HG03565 (cell line): ENCODE results near the gene STRN4.
"Not testable (repeated sequence)": the region's sequence is repeated elsewhere in the genome, so short reads cannot be mapped to it uniquely, and the experiment has no call there.

Experiments
- ATAC-seq: cut with Tn5 transposase; IDR thresholded peaks from one replicate; pipeline ENCODE4 v1.9.1; 2021; ENCODE audit warnings: mild to moderate bottlenecking, moderate library complexity; ENCODE audit not compliant: unreplicated experiment

The STRN4 gene

GRCh38 chr19:46775642-46776258 lies 29.5 kb upstream of the STRN4 start:
- no peak for ATAC-seq

- no peak for ATAC-seq
Observed at GRCh38 chr19:46773018-46773399, 26.8 kb upstream of the STRN4 start.

DNA sequence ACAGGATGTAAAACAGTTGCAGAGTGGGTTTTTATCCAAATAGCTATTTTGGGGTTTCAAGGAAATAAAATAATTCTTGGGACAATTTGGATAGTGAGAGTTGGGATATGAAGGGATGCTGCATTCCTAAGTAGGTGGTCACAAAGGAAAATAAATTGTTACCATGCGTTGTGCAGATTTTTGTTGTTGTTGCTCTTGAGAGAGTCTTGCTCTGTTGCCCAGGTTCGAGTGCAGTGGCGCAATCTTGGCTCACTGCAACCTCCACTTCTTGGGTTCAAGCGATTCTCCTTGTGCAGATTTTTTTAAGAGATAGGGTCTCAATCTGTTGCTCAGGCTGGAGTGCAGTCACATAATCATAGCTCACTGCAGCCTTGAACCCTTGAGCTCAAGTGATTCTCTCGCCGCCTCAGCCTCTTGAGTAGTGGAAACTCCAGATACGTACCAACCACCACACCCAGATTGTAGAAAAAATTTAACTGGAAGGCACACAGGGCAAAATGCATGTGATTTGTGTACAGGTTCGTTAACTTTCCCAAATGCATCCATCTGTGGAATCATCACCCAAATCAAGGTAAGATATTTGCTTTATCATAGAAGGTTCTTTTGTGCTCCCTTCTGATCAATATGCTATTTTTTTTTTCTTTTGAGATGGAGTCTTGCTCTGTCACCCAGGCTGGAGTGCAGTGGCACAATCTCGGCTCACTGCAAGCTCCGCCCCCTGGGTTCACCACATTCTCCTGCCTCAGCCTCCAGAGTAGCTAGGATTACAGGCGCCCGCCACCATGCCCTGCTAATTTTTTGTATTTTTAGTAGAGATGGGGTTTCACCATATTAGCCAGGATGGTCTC lies 26.1 kb upstream of the STRN4 start:
- ATAC-seq, result no peak

- ATAC-seq, result not testable (repeated sequence)
Observed at GRCh38 chr19:46768746-46769145, 22.5 kb upstream of the STRN4 start.

DNA sequence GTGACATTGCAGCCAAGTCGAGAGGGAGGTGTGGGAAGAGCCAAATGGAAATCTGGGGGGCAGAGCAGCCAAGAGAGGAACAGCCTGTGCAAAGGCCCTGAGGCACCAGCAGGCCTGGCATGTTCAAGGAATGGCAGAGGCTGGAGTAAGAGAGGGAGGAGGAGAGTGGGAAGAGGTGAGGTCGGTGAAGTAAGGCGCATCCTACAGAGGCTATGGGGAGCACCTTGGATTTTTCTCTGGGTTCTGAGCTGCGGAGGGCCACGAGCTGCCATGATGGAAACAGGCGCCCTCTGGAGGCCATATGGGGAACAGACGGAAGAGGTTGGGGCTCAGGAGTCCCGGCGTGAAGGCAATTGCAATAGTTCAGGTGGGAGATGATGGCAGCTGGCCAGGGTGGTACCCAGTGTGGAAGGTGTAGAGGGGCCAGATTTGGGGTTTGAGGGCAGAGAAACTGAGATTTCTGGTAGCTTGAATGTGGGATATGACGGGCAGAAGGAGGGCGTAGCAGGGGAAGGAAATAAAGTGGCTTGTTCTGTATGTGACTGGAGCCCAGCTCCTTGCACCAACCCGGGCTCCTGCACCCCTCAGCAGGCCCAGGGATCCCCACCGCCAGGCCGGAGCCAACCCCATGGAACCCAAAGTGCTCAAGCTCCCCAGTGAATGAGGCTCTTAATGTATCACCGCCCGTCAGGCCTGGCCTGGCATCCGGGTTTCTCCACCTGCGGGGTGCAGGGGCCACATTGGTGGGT lies 20.5 kb upstream of the STRN4 start:
- no peak for ATAC-seq

DNA sequence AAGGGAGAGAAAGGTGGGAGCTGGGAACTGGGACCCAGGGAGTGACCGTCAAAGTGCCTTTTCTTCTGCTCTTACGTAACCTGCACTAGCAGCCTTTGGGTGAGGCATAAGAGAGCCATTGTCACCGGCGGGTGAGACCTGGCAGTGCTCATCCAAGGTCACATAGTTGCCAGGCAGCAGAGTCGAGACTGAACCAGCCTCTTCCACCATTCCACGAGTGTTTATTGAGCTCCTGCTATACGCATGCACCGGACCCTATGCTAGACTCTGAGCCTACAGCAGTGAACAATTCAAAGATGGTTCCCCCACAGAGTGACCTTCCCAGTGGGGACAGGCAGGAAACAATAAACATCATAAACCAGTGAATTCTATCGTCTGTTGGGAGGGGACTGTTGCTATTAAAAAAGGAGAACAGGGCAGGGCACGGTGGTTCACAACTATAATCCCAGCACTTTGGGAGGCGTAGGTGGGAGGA lies 18.6 kb upstream of the STRN4 start:
- ATAC-seq, result no peak

- ATAC-seq, result no peak
Observed at GRCh38 chr19:46762245-46762890, 16.1 kb upstream of the STRN4 start.

GRCh38 chr19:46761418-46761831 lies 15.2 kb upstream of the STRN4 start:
- ATAC-seq, result no peak

DNA sequence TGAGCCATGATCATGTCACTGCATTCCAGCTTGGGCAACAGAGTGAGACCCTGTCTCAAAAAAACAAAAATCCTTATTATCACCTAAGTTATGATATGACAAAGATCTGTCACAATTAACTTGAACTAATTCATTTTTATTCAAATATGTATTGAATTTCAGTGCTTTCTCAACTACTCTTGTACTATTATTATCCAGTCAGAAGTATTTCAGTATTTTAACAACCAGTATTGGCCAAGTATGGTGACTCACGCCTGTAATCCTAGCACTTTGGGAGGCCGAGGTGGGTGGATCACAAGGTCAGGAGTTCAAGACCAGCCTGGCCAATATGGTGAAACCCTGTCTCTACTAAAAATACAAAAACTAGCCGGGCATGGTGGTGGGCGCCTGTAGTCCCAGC lies 14.6 kb upstream of the STRN4 start:
- ATAC-seq, result not testable (repeated sequence)

DNA sequence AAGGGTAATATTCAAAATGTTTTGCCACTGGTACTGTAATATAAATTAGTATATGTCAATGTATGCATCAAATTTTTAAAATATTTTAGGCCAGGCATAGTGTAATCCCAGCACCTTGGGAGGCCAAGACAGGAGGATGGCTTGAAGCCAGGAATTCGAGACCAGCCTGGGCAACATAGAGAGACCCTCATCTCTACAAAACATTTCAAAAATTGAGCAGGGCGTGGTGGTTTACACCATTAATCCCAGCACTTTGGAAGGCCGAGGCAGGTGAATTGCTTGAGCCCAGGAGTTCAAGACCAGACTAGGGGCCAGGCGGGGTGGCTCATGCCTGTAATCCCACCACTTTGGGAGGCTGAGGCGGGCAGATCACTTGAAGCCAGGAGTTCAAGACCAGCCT lies 14.1 kb upstream of the STRN4 start:
- ATAC-seq, result no peak

GRCh38 chr19:46759817-46760333 lies 13.6 kb upstream of the STRN4 start:
- no peak for ATAC-seq

DNA sequence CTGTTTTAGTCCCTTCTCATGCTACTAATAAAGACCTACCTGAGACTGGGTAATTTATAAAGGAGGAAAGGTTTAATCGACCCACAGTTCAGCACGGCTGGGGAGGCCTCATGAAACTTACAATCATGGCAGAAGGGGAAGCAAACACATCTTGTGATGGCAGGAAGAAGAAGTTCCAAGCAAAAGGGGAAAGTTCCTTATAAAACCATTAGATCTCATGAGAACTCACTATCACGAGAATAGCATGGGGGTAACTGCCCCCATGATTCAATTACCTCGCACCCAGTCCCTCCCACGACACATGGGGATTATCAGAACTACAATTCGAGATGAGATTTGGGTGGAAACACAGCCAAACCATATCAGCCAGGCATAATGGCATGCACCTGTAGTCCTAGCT lies 13.0 kb upstream of the STRN4 start:
- ATAC-seq, result no peak

GRCh38 chr19:46756544-46756888 lies 10.3 kb upstream of the STRN4 start:
- ATAC-seq, result no peak

GRCh38 chr19:46755853-46756543 lies 9.7 kb upstream of the STRN4 start:
- ATAC-seq, result no peak

GRCh38 chr19:46755077-46755852 lies 9.0 kb upstream of the STRN4 start:
- ATAC-seq, result no peak

GRCh38 chr19:46753420-46754155 lies 7.3 kb upstream of the STRN4 start:
- no peak for ATAC-seq

DNA sequence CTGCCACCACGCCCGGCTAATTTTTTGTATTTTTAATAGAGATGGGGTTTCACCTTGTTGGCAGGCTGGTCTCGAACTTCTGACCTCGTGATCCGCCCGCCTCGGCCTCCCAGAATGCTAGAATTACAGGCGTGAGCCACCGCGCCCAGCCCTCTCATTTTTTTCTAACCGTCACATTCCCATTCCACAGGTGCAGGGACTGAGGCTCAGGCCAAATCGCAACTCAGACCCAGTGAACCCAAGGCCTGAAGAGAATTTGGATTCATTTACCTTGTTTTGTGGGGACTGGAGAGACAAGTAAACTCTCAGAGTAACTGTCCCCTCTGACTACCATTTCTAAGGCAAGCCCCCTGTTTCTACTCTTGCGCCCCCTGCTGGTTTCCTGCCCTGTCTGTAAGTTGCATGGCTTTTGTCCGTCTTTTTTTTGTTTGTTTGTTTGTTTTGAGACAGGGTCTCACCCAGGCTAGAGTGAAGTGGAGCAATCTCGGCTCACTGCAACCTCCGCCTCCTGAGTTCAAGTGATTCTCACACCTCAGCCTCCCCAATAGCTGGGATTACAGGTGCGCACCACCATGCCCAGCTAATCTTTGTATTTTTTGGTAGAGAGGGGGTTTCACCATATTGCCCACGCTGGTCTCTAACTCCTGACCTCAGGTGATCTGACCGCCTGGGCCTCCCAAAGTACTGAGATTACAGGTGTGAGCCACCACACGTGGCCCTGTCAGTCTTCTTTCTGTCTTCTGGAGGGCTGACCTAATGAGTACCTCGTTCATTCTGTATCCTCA lies 2.3 kb upstream of the STRN4 start:
- ATAC-seq, result no peak
